GM18508 (cell line): ENCODE data around the gene SPINK9.

Experiments used
- ATAC-seq: cut with Tn5 transposase; IDR thresholded peaks from one replicate; pipeline ENCODE4 v1.9.1; 2021; ENCODE audit warnings: moderate number of reproducible peaks; ENCODE audit not compliant: insufficient read depth, unreplicated experiment

Gene SPINK9

GRCh38 chr5:148353634-148354033, 18.3 kb downstream of the SPINK9 start:
- ATAC-seq = no peak

GRCh38 chr5:148364343-148364742, 29.0 kb downstream of the SPINK9 start:
- ATAC-seq = no peak

- ATAC-seq = no peak
These were observed 32.9 kb downstream of the SPINK9 start for GRCh38 chr5:148368299-148368698.

GRCh38 chr5:148372166-148372725, 36.9 kb downstream of the SPINK9 start:
- ATAC-seq = no peak

GRCh38 chr5:148372893-148373292, 37.5 kb downstream of the SPINK9 start:
- no peak for ATAC-seq

GRCh38 chr5:148374690-148375360, 39.5 kb downstream of the SPINK9 start:
- ATAC-seq = peak; percentile 83

GRCh38 chr5:148376198-148376597, 40.8 kb downstream of the SPINK9 start:
- ATAC-seq = no peak

- no peak for ATAC-seq
These were observed 43.3 kb downstream of the SPINK9 start for GRCh38 chr5:148378670-148379069.

GRCh38 chr5:148379340-148379739, 44.0 kb downstream of the SPINK9 start:
- no peak for ATAC-seq

GRCh38 chr5:148381906-148382305, 46.5 kb downstream of the SPINK9 start:
- no peak for ATAC-seq

GRCh38 chr5:148382961-148383360, 47.6 kb downstream of the SPINK9 start:
- no peak for ATAC-seq

GRCh38 chr5:148383564-148384379, 48.4 kb downstream of the SPINK9 start, which contains the start of gene FBXO38:
Gene FBXO38 (plus strand): TSS chr5:148383958. CDS start chr5:148394777, 10,819 bp downstream.
- ATAC-seq = peak; percentile 99

GRCh38 chr5:148384380-148384737, 49.0 kb downstream of the SPINK9 start:
- no peak for ATAC-seq

GRCh38 chr5:148385094-148385493, 49.7 kb downstream of the SPINK9 start:
- ATAC-seq = no peak

- no peak for ATAC-seq
These were observed 50.7 kb downstream of the SPINK9 start for GRCh38 chr5:148386041-148386440.

- ATAC-seq = no peak
These were observed 52.0 kb downstream of the SPINK9 start for GRCh38 chr5:148387325-148387724.

- ATAC-seq = no peak
These were observed 53.3 kb downstream of the SPINK9 start for GRCh38 chr5:148388696-148389095.
